ENCODE results near the gene CACNG6. TPM values are rescaled to one million over a fixed set of nuclear protein-coding genes. Genes with fewer than 3 reads are reported as not detected.
A peak's percentile ranks its signal among the peaks of the same experiment; 100 is the strongest.

CACNG6 gene
- total and polyA plus RNA-seq, 4 donors, result 2.4 to 8.6 (median 3.8) TPM

DNA sequence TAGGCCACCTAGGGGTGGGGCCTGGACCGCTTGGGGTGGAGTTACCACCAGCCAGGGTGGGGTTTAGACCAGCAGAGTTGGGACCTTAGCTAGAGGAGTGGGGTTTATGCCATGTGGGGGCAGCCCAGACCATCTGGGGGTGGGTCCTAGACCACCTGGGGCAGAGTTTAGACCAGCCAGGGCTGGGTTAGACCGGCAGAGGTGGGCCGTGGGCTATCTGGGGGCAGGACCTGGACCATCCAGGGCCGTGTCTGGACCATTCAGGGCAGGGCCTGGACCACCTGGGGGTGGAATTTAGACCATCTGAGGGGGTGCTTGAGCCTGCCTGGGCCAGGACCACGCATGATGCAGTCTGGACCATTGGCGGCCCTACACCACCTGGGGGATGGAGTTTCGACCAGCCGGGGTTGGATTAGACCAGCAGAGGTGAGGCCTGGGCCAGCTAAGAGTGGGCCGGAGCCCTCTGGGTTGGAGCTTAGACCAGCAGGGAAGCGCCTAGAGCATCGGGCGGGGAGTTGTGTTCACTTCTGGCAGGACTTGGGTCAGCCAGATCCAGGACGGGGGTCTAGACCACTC is 10.0 kb upstream of the CACNG6 start:
- ATAC-seq (ENCODE audit: insufficient read depth, low FRiP score), result no peak
- no peak for DNase-seq

DNA sequence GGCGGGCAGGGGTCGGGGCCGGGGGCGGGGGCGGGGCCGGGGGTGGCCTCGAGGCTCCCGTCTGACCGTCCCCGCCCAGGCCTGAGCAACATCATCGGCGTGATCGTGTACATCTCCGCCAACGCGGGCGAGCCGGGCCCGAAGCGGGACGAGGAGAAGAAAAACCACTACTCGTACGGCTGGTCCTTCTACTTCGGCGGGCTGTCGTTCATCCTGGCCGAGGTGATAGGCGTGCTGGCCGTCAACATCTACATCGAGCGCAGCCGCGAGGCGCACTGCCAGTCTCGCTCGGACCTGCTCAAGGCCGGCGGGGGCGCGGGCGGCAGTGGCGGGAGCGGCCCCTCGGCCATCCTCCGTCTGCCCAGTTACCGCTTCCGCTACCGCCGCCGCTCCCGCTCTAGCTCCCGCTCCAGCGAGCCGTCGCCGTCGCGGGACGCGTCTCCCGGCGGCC is 9.4 kb upstream of the CACNG6 start:
- H3K9ac ChIP-seq (ENCODE audit: insufficient read depth in 1 of 2, low read length in 2 of 2), result no peak overlapping the region
- peak in 2 of 3 donors; percentile 21 to 55 for DNase-seq
- TF ChIP-seq, protein P1, sequence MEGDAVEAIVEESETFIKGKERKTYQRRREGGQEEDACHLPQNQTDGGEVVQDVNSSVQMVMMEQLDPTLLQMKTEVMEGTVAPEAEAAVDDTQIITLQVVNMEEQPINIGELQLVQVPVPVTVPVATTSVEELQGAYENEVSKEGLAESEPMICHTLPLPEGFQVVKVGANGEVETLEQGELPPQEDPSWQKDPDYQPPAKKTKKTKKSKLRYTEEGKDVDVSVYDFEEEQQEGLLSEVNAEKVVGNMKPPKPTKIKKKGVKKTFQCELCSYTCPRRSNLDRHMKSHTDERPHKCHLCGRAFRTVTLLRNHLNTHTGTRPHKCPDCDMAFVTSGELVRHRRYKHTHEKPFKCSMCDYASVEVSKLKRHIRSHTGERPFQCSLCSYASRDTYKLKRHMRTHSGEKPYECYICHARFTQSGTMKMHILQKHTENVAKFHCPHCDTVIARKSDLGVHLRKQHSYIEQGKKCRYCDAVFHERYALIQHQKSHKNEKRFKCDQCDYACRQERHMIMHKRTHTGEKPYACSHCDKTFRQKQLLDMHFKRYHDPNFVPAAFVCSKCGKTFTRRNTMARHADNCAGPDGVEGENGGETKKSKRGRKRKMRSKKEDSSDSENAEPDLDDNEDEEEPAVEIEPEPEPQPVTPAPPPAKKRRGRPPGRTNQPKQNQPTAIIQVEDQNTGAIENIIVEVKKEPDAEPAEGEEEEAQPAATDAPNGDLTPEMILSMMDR (IDR thresholded peaks at IDR 0.05; ENCODE audit: control extremely low read depth, extremely low read depth), result no peak
- peaks cover 0 to 22% (median 3%) of the 10 kb centered on the region in 5 donors for H3K4me1 ChIP-seq (ENCODE audit: control insufficient read depth in 5 of 5, insufficient read depth in 5 of 5, low read length in 5 of 5)
- no peak overlapping the region for H3K27ac ChIP-seq (ENCODE audit: low read depth in 1 of 2, low read length in 1 of 2)
- peaks cover 0 to 69% (median 53%) of the 10 kb centered on the region in 3 donors for H3K27me3 ChIP-seq (ENCODE audit: control insufficient read depth in 3 of 3, insufficient read depth in 3 of 3, low read length in 2 of 3)
- ATAC-seq (ENCODE audit: insufficient read depth, low FRiP score), result no peak
- 3 to 9% methylated on average over 50 to 62 of the region's 62 CpGs for WGBS, 2 donors
- H3K9me3 ChIP-seq (ENCODE audit: control insufficient read depth in 4 of 4, insufficient read depth in 3 of 4, low read length in 3 of 4), result peaks cover 0 to 20% (median 0%) of the 10 kb centered on the region in 4 donors
- no peak overlapping the region for H3K4me3 ChIP-seq
- no peaks in the 10 kb centered on the region for H3K36me3 ChIP-seq (ENCODE audit: control insufficient read depth in 4 of 4, insufficient read depth in 4 of 4, low read length in 4 of 4)

More for the DNA sequence above, 10.0 kb upstream of the CACNG6 start:
- 69 to 79% methylated on average over 9 to 13 of the region's 13 CpGs for WGBS, 2 donors
- Histone ChIP-seq H3K9me3 (ENCODE audit: control insufficient read depth in 4 of 4, insufficient read depth in 3 of 4, low read length in 3 of 4) (peaks cover 0 to 20% (median 0%) of the 10 kb centered on the region in 4 donors), H3K4me3 (no peak overlapping the region), H3K4me1 (ENCODE audit: control insufficient read depth in 5 of 5, insufficient read depth in 5 of 5, low read length in 5 of 5) (peaks cover 0 to 22% (median 3%) of the 10 kb centered on the region in 5 donors), H3K27me3 (ENCODE audit: control insufficient read depth in 3 of 3, insufficient read depth in 3 of 3, low read length in 2 of 3) (peaks cover 0 to 71% (median 54%) of the 10 kb centered on the region in 3 donors), H3K9ac (ENCODE audit: insufficient read depth in 1 of 2, low read length in 2 of 2) (no peak overlapping the region), H3K36me3 (ENCODE audit: control insufficient read depth in 4 of 4, insufficient read depth in 4 of 4, low read length in 4 of 4) (no peaks in the 10 kb centered on the region), H3K27ac (ENCODE audit: low read depth in 1 of 2, low read length in 1 of 2) (peak overlapping the region in 1 of 2 donors; percentile 18)
- TF ChIP-seq, protein P1 (IDR thresholded peaks at IDR 0.05; ENCODE audit: control extremely low read depth, extremely low read depth), result no peak

DNA sequence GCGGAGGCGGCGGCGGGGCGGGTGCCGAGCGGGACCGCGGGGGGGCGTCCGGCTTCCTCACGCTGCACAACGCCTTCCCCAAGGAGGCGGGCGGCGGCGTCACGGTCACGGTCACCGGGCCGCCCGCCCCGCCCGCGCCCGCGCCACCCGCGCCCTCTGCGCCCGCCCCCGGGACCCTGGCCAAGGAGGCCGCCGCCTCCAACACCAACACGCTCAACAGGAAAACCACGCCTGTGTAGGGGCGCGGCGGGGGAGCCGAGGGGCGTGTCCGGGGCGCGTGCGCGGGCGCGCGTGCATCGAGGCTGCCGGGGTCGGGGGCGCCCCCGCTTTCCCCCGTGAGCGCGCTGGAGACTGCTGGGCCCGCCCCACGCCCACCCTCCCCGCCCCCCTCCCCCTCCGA is 8.8 kb upstream of the CACNG6 start:
- Histone ChIP-seq H3K36me3 (ENCODE audit: control insufficient read depth in 4 of 4, insufficient read depth in 4 of 4, low read length in 4 of 4) (no peaks in the 10 kb centered on the region), H3K9ac (ENCODE audit: insufficient read depth in 1 of 2, low read length in 2 of 2) (no peak overlapping the region), H3K4me3 (no peak overlapping the region), H3K27me3 (ENCODE audit: control insufficient read depth in 3 of 3, insufficient read depth in 3 of 3, low read length in 2 of 3) (peaks cover 0 to 72% (median 48%) of the 10 kb centered on the region in 3 donors), H3K27ac (ENCODE audit: low read depth in 1 of 2, low read length in 1 of 2) (no peak overlapping the region), H3K4me1 (ENCODE audit: control insufficient read depth in 5 of 5, insufficient read depth in 5 of 5, low read length in 5 of 5) (peaks cover 0 to 22% (median 2%) of the 10 kb centered on the region in 5 donors), H3K9me3 (ENCODE audit: control insufficient read depth in 4 of 4, insufficient read depth in 3 of 4, low read length in 3 of 4) (peaks cover 0 to 20% (median 0%) of the 10 kb centered on the region in 4 donors)
- peak; percentile 15 to 40 (median 26) for DNase-seq
- WGBS, 2 donors, result 2% methylated on average over 9 to 59 of the region's 61 CpGs
- no peak for ATAC-seq (ENCODE audit: insufficient read depth, low FRiP score)
- TF ChIP-seq, protein P1 (IDR thresholded peaks at IDR 0.05; ENCODE audit: control extremely low read depth, extremely low read depth), result no peak

Data from lung (tissue), 12 donors.